A549 (cell line): Measurements from ENCODE around the gene NHSL2.

Experiments used
- CHD2 ChIP-seq: fragments of 150-350 bp; IDR thresholded peaks from 2 replicates; pipeline ENCODE4 v1.6.1; 2014; ENCODE audit warnings: low read length; ENCODE audit not compliant: partially characterized antibody
- CTCF ChIP-seq: fragments of >200 bp; sonication (Bioruptor Twin); formaldehyde crosslinking; IDR thresholded peaks from 3 replicates; pipeline ENCODE4 v1.5.1; 2016
- FOSL2 ChIP-seq, 2 experiments: fragments of 450-650 bp in 1 of 2; fragments of >200 bp in 1 of 2; sonication (Bioruptor Twin) in 1 of 2; formaldehyde crosslinking; IDR thresholded peaks; 2 replicates each; pipeline versions ENCODE4 v1.5.0 to v1.6.1; 2016 to 2020; ENCODE audit warnings: mild to moderate bottlenecking in 1 of 2, moderate library complexity in 1 of 2
- FOXS1 ChIP-seq: fragments of 250-450 bp; sonication (Bioruptor Pico); IDR thresholded peaks from 2 replicates; pipeline ENCODE4 v1.5.0; 2020; ENCODE audit warnings: mild to moderate bottlenecking, moderate library complexity
- MAX ChIP-seq: IDR thresholded peaks from 2 replicates; pipeline ENCODE4 v1.6.1; 2012
- NFE2L2 ChIP-seq: fragments of 150-350 bp; conservative IDR thresholded peaks from 2 replicates; pipeline ENCODE4 v1.6.1; 2014; ENCODE audit warnings: low read length
- POLR2A ChIP-seq: IDR thresholded peaks from 2 replicates; pipeline ENCODE4 v1.6.1; 2012; ENCODE audit warnings: mild to moderate bottlenecking, low read length
- RARB ChIP-seq: fragments of 250-450 bp; sonication (Bioruptor Pico); IDR thresholded peaks from 2 replicates; pipeline ENCODE4 v1.8.0; 2021; ENCODE audit warnings: mild to moderate bottlenecking, moderate library complexity
- RCOR1 ChIP-seq: fragments of 150-350 bp; IDR thresholded peaks from 2 replicates; pipeline ENCODE4 v1.6.1; 2014; ENCODE audit warnings: antibody characterized with exemption, low read length, low read depth
- ZFP36 ChIP-seq: fragments of 450-650 bp; IDR thresholded peaks from 2 replicates; pipeline ENCODE4 v1.6.1; 2014; ENCODE audit warnings: borderline replicate concordance; ENCODE audit not compliant: partially characterized antibody

- TF ChIP-seq CTCF (no peak), CHD2 (no peak), FOXS1 (CRISPR knock-in tag) (no peak), POLR2A (no peak), FOSL2 (IDR thresholded peaks at IDR 0.05) (no peak), FOSL2 (CRISPR knock-in tag; IDR thresholded peaks at IDR 0.05) (no peak), NFE2L2 (no peak), ZFP36 (no peak), RARB (CRISPR knock-in tag) (no peak), MAX (no peak), RCOR1 (no peak)
These were observed 15.0 kb upstream of the NHSL2 start for GRCh38 chrX:71895607-71896006.
